Activated CD4-positive, alpha-beta T cell treated with anti-CD3 and anti-CD28 coated beads for 48 hours (primary cell): ENCODE measurements around the gene CHST13.

Source experiments
- DNase-seq: peaks from one replicate; pipeline ENCODE4 v3.0.0-alpha.2; 2020

The CHST13 gene

DNA sequence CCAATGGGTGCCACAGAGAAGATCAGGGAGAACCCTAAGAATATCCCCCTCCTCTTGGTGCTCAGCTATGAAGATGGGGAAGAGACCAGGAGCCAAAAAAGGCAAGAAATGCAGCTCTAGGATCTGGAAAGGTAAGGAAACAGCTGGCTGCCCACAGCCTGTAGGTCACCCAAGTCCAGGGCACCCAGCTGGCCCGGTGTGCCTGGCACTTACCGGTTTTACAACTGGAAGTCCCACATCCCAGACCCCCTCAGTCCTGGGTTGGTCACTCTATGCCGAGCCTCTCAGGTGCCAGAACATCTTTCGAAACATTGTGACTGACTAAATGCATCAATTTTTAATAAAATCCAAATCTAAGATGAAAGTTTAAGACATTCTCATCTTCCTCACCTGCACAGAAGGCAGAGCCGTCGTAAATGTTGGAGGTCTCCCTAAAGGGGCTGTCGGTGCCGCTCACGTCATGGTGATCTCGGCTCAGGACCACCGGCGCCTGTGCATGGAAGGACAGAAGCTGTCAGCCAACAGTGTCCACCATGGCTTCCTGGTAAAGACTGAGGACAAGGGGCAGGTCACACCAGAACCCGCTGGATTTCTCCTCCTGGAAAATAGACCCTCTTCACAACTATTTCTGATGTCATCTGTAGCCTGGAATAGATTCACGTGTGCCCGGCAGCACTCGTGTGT, 34.9 kb upstream of the CHST13 start:
- no peak for DNase-seq

DNA sequence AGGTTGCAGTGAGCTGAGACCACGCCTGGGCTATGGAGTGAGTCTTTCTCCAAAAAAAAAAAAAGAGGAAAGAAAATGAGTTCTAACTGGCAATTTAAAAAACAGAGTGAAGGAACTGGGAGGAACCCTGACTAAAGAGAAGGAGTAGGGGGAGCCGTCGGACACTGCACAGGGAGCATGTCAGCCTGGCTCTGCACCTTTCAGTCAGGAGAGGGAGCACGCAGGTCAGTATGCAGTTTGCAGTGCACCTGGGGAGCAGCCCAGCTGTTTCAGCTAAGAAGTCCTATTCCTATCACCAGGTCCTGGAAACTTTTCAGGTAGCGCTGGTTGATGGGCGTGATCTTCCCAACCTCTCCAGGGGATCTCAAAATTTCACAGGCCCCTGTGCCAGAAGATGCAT, 33.3 kb upstream of the CHST13 start:
- no peak for DNase-seq

DNA sequence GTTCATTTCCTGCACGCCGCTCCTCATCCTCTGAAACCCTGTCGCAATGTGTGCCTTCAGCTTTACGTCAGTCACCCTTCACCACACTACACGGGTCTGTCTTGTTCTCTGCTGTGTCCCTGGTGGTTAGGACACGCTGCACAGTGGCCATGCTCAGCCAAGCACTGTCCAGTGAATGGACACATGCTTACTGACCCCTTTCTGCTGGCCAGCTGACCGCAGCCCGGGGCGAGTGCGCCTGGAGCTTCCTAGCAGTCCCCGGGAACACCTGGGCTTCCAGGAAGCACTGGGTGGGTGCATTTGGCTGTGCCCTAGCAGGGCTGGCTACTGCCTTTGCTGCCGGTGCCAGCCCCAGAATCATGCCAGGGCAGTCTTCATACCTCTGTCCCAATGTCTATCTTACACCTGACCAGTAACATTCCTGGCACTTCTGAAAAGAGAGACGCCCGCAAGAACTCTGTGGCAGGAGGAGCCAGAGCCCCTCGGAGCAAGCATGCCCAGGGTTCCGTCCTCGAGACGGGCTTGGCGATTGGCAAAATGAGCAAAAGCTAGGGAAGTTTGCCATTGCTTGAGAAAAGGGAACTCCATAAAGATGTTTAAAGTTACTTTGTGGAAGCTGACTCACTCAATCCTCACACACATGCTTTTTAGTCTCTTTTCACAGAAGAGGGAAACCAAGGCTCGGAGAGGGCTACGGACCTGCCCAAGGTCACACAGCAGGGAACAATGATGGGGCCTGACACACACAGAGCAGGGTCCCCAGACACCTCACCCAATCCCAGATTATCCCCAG, 32.5 kb upstream of the CHST13 start:
- no peak for DNase-seq

DNA sequence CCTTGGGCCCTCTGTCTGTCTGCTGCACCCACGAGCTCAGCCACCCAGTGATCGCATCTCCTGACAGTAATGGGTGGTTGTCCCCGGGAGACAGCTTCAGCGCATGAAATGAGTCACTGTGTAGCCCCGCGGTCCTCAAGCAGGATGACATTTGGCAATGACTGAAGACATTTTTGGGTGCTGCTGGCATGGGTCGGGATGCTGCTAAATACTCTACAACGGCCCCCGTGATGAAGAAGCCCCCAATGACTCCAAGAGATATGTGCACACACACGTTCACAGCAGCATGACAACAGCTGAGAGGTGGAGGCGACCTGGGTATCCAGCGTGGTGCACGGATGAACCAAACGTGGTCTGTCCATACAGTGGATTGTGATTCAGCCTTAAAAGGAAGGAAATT, 30.9 kb upstream of the CHST13 start:
- no peak for DNase-seq

DNA sequence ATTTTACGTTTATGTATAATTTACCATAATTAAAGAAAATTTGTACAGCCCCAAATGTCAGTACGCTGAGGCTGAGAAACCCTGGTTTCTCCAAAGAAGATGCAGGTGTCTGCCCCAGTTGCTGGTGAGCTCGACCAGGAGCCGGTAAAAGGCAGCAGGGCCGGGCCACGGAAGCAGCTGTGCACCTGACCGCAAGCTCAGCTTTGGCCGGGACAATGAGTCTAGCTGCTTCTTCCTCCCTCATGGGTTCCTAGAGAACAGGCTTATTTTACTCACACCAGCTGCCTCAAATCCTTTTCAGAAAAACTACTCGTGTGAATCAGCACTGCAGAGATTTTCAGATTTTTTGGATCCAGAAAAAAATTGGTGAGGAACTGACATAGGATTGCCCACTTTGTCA, 30.2 kb upstream of the CHST13 start:
- no peak for DNase-seq

DNA sequence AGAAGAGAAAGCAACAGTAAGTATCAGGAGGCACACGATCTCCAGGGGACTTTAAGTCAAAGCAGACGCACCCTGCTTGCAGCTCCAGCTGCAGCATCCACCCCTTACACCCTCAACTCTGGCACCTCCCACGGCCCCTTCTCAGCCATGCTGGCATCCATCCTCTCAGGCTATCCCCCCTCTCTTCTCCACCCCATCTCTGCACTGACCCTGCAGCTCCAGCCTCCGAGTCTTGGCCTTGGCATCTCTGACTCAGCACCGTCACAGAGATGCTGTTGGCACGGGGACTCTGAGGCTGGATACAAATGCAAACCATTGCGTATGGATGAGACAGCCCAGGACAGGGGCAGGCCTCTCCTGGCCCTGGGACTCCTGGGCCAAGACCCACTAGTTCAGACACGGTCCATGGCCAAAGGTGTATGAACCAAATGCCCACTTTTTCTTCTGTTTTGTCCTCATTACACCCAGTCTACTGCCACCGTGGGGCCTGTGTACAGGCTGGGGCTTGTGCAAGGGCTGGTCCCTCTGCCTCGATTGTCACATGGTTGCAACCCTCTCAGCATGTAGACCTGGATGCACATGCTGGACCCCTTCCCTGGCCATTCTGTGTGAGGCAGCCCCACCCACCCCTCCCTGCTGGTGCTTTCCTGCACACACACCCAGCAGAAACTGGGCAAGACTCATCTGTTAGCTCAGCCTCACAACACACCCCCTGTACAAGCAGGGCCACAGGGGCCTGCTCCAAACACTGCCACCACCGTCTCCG, 29.6 kb upstream of the CHST13 start:
- no peak for DNase-seq

DNA sequence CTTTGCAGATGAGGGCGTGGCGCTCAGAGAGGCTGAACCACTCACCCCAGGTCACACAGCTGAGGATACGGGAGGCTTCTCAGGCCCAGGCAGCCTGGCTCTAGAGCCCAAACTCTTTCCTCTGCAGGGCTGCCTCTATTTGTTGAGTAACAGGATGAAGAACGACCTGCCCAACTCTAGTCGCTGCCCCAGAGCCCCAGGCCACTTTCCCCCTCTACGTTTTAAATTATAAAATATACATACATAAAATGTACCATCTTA, 29.1 kb upstream of the CHST13 start:
- no peak for DNase-seq

DNA sequence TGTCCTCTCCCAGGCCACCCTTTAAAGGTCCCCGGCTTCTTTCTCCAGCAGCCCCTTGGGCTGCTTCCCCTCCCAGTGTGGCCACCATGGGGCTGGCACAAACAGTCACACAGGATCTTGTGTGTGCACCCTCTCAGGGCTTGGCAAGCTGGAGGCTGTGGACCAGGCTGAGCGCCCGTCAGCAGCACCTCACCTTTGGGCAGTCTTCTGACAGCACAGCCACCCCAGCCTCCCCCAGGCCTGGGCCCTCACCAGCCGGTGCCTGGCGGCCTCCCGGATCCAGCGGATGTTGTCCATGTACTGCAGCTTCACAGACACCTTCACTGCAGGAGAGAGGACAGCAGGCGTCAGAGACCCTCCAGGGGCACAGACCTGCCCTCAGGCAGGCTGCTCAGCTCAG, 28.2 kb upstream of the CHST13 start:
- DNase-seq: no peak

DNA sequence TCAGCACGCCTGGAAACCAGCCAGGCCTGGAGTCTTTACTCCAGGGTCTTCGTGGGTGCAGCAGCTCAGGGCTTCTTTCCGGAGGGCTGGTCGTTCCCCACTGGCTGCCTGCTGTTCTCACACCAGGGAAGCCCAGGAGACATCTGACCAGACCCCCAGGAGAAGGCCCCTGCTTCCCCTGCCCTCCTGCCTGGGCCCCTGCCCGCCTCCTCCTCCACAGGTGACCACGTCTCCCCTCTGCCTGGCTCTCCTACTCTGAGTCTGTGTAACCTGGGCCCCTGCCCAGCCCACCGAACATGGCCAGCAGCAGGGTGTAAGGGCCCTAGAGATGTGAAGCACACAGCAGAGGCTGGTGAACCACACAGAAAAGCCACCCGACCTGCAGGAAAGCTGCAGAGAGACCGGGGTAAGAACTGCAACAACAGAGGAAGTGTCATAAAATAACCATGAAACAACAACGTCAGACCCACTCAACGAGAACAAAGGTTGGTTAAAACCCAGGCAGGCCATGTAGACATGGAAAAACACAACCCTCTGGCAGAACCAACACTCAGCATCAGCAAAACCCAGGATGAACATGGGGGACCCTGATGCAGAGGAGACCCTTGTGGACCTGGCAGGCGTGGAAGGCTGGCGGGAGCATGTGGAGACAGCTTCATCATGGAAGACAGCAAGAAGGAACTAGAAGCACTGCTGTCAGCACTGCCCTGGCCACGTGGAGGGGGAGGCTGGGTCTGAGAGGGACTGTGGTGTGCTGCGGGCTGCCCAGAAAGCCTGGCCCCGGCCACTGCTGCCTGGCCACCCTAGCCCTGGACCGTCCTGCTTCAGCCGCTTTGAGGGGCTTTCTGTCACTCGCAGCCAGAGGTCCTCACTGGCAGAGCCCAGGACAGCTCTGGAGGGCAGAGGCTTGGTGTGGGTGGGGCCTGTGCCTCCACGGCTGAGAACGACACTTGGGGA, 26.8 kb upstream of the CHST13 start:
- no peak for DNase-seq

DNA sequence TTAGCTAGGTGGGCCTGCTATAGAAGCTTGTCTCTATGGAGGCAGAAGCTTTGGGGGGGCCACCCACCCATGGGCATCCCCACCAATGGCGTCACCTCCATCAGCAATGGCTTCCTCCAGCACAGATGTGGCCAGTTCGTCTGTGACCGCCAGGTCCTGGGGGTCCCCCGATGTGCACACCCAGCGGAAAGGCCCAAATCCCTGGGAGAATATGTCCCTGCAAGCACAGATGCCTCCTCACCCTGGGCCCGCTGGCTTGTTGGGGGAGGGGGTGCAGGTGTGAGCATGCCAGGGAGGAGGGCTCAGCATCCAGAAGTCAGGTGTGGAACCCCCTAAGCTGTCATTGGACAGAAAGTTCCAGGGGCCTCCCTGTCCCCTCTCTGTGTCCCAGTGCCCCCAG, 26.0 kb upstream of the CHST13 start:
- no peak for DNase-seq

DNA sequence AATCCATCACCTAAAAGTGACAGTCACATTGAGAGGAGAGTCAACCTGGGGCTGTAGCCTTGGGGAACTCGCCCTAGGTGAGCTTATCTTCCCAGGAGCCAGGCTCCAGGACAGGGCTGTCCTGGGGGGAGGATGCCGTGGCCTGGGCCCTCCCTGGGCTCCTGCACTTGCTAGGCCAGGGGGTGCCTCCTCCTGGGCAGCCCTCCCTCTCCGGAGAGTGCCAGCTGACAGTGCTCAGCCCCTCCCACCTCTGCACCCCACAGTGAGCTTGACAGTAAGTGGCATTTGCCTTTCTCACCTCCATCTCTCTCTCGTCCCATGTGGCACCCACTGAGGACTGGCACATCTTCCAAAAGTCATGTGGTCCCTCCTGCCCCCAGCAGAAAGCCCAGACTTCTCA, 25.5 kb upstream of the CHST13 start:
- DNase-seq: no peak

DNA sequence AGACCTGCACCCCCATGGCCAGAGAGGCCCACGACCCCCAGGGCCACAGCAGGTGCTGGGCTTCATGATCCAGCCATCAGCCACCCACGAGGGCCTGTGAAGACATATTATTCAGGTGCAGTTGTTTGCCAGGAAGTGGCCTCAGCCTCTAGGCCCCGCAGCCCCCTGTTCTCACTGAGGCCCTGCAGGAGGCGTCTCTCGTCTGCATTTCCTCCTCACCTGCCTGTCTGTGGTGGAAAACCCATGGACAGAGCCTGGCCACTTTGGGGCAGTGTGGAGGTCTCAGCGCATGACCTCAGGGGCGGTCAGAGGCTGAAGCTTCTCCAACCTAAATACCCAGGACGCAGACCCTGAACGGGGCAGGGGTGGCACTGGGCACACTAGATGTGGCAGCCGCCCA, 25.0 kb upstream of the CHST13 start:
- no peak for DNase-seq

DNA sequence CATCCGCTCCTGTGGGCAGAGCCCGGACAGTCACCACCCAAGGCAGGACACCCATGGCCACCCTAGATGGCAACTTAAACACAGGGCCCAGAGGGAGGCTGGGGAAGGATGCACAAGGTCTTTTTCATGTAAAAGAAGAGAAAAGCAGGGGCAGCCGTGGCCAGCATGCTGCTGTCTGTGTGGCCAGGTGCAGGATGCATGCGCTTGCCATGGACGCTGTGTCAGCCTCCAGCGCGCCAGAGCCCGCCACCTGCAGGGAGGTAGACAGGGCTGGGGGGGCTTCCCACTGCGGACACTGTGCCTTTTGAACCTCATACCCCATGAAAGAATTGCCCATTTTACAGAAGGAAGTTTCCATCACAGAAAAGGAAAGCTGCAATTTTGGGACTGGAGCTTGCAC, 24.6 kb upstream of the CHST13 start:
- DNase-seq: no peak

DNA sequence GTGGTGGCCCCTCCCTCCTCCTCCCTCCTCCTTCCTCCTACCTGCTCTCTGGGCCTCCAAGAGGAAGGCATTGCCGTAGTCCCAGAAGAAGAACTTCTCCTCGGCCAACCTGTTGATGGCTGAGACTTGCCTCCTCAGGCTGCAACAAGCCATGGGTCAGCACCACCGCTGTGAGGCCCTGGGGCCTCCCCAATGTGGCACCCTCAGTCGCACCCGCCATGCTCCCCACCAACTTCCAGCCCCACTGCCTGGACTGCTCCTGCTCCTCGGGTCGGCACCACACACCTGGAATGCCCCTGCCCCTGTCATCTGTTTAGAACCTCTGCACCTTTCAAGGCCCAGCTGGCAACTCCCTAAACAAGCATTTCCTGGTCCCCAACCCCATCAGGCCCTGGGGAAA, 23.9 kb upstream of the CHST13 start:
- DNase-seq: no peak

DNA sequence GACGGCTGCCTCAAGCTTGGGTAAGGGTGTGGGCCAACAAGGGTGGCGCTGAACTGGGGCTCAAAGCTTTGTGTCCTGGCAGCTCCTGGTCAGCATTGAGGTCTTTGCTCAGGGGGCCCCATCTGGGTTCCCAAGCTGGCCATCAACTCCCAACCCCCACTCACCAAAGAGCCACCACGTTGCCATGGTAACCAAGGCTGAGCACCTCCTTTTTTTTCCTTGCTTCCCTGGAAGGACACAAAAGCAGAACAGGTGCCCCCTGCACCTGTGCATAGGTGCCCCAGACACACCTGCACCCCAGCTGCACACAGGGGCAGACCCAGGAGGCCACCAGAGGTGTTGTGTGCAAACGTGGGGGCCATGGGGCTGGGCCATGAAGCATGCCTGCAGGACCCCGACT, 22.9 kb upstream of the CHST13 start:
- DNase-seq: no peak

DNA sequence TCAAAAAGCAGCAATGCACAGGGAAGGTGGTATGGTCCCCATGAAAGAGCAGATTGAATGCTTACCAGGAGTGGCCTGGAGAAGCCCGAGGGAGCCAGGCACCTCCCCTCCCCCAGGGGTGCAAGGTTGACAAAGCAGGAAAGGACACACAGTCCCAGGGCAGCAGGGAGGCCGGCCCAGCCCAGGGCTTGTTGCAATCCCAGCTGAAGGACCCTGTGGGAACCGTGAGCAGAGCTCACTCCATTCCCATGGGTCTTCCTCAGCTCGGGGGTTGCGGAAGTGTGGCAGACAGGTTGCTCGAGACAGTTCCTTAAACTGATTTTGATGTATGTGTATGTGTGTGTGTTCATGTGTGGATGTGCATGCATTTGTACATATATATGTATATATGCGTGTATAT, 22.2 kb upstream of the CHST13 start:
- DNase-seq: no peak

DNA sequence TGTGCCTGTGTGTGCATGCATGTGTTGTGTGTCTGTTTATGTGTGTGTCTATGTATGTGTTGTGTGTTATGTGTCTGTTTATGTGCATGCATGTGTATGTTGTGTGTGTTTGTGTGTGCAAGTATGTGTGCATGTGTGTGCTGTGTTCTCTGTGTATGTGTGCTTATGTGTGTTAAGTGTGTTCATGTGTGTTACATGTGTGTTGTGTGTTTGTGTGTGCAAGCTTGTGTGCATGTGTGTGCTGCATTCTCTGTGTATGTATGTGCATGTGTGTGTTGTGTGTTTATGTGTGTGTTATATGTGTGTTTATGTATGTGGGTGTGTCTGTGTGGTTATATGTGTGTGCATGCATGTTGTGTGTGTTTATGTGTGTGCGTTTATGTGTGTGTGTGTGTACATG, 21.3 kb upstream of the CHST13 start:
- no peak for DNase-seq

DNA sequence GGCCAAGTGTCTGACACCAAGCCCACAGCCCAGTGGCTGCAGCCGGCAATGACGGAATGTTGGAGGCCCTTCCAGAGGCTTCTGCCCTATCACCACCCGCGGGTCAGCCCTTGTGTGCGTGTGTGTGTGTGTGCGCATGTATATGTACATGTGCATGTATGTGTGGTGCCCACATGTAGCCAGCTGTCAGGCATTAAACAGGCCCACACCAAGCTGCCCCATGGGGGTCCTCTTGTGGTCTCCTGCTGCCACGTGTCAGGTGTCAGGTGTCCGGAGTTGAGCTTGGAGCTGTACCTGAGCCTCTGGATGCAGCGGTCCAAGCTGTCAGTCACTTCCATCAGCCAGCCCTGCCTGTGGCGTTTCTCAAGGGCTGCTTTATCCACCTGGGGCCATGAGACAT, 20.3 kb upstream of the CHST13 start:
- DNase-seq: no peak

DNA sequence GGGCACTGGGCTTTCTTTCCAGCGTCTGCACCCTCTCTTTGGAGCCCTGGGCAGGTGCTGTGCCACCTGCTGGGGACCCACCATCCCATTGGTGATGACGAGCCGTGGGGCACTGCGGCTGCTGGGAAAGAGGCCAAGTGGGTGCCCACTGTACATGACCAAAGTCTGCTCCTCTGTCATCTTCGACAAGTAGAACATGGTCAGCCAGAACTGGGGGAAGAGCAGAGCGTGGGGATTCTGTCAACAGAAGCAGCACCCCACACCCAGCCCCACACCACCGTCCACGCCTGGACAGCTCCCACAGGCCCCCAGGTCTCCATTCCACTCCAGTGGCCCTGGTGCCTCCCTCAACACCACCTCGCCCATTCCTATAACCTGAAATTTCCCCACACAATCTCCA, 16.1 kb upstream of the CHST13 start:
- no peak for DNase-seq

DNA sequence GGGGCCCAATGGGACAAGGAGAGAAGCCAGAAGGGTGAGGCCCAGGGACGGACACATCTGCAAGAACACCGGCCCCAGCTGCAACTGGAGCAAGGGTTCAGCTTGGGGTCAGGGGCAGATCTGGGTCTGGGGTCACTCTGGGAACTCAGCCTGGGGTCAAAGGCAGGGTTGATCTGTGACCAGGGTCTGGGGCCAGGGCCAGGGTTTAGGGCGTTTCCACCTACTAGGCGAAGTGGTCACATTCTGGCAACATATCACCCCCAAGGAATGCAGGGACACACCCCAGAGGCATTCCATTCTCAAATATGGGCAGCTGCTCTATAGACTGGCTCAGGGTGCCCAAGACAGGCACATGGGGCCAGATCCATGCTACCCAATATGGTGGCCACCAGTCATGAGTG, 15.4 kb upstream of the CHST13 start:
- no peak for DNase-seq

DNA sequence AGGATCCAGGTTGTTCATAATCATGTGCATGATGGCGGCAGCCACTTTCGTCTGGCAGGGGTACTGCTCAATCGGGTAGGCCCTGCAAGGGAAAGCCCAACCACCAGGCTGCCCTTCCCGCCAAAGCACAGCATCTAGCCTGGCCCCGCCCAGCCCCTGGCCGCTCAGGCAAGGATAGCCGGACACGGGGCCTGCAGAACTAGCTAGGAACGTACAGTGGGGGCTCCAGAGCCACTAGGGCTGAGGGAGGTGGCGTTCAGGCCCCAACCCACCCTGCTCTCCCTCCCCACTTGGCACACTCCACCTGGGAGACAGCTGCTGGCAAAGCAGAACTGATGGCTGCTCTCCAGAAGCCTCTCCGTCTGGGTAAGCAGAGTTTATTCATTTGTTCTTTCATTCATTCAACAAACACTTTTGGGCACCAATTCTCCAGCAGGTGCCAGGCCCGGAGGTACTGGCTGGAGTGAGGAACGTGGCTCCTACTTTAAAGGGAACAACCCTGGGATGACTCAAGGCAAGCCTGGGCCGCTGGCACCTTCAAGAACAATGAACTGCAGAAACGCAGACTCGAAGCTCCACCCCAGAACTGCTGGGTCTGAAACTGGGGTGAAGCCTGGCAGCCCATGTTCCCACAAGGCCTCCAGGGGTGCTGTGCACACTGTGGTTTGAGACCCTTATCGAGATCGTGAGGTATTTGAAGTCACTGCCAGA, 14.2 kb upstream of the CHST13 start:
- DNase-seq: no peak

DNA sequence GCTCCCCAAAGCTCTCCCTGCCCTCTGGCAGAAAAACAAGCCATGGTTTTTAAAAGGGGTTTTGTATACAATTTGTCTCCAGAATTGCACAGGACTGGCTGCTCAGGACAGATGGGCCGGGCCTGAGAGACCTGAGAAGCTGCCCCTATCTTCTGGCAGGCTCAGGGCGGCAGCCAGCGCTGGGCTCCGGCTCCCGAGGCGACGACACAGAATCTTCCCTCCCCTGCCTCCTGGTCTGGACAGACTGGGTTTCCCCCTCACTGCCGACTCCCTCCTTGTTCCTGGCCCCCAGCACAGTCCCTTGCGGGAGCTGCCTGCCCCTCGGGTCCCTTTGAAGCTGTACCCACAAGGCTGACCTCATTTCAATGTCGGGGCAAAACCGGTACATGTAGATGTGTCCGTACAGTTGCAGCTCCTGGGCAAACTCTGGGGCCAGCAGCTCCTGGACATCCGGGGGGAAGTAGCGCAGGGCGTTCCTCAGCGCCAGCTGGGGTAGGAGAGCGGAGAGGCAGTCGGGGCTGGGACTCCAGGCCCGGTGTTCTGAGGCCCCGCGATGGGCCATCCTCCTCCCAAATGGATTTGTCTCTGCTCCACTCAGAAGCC, 13.5 kb upstream of the CHST13 start:
- no peak for DNase-seq
